ENCODE data around the gene CHID1. TPM values are rescaled to one million over a fixed set of nuclear protein-coding genes. Genes with fewer than 3 reads are reported as not detected.

CHID1 gene
- total RNA-seq, 1 donor from 2014 or later, result 46.8 TPM

- DNase-seq (ENCODE audit: low read depth, low spot score), result no peak
Measured at GRCh38 chr11:910044-910588, 494 bp downstream of the CHID1 start.

- no peak for DNase-seq (ENCODE audit: low read depth, low spot score)
Measured at GRCh38 chr11:909406-909805, 1.2 kb downstream of the CHID1 start.

- no peak for DNase-seq (ENCODE audit: low read depth, low spot score)
Measured at GRCh38 chr11:908273-908672, 2.3 kb downstream of the CHID1 start.

DNA sequence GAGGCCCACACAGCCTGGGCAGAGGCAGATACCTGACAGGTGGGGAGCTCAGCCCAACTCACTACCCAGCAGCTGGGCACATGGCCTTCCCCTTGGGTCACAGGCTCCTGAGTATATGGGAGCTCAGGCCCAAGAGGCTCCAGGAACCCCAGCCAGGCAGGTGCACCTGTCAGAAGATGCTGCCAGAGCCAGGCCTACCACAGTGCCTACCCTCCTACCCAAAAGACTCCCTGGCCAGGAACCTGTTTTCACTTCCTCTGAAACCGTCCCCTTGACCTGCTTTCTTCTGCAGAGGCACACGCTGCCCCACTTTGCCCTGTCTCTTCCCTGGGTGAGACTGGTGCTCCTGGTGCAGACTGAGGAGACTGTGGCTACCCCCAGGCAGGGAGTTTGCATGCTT is 2.9 kb downstream of the CHID1 start:
- DNase-seq (ENCODE audit: low read depth, low spot score), result no peak

DNA sequence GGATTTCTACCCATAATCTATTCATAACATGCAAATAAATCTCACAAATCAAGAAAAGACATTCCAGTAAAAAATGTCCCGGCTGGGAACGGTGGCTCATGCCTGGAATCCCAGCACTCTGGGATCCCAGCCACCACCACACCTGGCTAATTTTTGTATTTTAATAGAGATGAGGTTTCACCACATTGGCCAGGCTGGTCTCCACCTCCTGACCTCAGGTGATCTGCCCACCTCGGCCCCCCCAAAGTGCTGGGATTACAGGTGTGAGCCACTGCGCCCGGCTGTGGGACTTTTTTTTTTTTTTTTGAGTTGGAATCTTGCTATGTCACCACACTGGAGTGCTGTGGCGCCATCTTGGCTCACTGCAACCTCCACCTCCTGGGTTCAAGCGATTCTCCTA is 4.7 kb downstream of the CHID1 start:
- no peak for DNase-seq (ENCODE audit: low read depth, low spot score)

- DNase-seq (ENCODE audit: low read depth, low spot score), result no peak
Measured at GRCh38 chr11:904380-904779, 6.2 kb downstream of the CHID1 start.

- DNase-seq (ENCODE audit: low read depth, low spot score), result no peak
Measured at GRCh38 chr11:901452-902061, 9.1 kb downstream of the CHID1 start.

DNA sequence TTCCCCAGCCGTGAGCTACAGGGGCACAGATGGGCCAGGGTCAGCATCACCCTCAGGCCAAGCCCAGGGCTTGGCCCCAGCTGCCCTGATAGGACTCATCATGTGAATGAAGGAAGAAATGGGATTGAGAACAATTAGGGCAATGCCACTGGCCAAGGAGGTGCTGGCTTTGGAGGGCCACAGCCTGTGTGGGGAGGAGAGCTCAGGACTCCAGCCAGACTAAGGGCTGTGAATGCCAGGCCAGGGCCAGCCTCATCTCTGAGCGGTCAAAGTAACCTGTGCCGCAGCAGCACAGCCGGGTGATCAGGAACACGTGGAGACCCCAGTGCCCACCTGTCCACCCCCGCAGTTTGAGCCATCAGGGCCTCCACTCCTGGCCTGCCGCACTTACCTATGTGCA is 10.1 kb downstream of the CHID1 start:
- DNase-seq (ENCODE audit: low read depth, low spot score), result no peak

DNA sequence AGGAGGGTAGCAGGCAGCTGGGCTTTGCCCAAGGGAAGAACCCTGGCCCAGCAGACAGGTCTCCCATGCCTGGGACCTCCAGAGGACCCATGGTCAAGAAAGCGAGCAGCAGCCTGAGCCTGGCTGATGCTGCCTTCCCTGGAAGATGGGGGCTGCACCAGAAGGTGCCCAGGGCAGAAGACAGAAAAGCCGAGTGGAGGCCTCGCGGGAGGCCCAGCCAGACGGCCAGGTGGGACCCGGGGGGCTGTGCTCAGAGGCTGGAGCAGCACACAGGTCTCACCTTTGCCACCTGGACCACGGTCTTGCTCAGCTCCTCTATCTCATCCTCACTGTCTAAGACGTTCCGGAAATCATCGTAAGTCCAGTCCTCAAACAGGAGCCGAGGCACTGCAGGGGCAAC is 10.9 kb downstream of the CHID1 start:
- no peak for DNase-seq (ENCODE audit: low read depth, low spot score)

- no peak for DNase-seq (ENCODE audit: low read depth, low spot score)
Measured at GRCh38 chr11:898540-899190, 11.9 kb downstream of the CHID1 start.

DNA sequence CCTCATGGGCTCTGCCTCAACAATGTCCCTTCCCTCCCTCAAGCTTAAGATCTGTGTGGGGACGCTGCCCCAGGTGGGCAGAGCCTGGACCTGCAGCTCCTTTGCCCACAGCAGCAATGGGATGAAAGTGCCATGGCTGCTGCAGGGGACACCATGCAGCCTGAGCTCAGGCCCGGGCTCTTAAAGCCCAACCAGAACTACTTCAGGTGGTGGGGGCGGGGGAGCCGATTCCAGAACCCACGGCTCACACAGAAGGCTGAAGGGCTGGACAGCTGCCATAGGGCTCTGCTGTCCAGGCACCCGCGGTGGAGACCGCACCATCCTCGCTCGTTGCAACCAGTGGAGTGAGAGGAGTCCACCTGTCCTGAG is 12.5 kb downstream of the CHID1 start:
- no peak for DNase-seq (ENCODE audit: low read depth, low spot score)

- no peak for DNase-seq (ENCODE audit: low read depth, low spot score)
Measured at GRCh38 chr11:897253-898142, 13.1 kb downstream of the CHID1 start.

DNA sequence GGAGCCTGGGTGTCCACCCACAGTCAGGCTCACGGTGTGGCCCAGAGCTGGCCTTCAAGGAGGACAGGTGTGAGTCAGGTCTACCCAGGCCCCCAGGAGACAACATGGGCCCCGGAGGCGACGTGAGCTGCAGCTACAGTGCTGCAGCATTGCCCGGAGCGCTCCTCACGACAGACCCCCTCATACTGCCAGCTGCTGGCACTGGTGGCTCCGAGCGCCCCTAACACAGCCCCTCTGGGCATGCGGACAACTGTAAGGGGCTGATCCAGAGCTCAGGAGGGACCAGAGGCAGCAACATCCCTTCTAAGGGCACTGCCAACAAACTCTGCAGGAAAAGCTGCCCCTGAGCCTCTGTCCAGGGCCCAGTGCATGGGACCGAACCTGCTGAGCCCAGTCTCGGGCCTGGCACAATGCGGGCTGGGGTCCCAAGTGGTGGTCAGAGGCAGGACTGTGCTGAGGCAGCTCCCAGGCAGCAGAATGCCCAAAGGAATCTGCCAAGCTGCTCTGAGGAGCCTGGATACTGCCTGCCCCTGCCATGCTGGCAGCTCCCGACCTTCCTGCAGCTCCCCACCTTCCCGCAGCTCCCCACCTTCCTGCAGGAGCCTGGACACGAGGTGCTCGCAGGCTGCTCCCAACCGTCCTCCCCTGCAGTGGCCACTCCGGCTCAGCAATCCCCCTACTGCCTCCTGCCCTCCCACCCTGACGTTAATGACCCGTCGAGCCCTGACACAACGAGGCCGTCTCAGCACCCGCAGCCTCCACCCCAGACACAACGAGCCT is 15.1 kb downstream of the CHID1 start:
- DNase-seq (ENCODE audit: low read depth, low spot score), result no peak

- no peak for DNase-seq (ENCODE audit: low read depth, low spot score)
Measured at GRCh38 chr11:894575-895201, 15.9 kb downstream of the CHID1 start.

GRCh38 chr11:893008-893654 is 17.5 kb downstream of the CHID1 start:
- no peak for DNase-seq (ENCODE audit: low read depth, low spot score)

GRCh38 chr11:890794-891540 is 19.6 kb downstream of the CHID1 start:
- DNase-seq (ENCODE audit: low read depth, low spot score), result no peak

DNA sequence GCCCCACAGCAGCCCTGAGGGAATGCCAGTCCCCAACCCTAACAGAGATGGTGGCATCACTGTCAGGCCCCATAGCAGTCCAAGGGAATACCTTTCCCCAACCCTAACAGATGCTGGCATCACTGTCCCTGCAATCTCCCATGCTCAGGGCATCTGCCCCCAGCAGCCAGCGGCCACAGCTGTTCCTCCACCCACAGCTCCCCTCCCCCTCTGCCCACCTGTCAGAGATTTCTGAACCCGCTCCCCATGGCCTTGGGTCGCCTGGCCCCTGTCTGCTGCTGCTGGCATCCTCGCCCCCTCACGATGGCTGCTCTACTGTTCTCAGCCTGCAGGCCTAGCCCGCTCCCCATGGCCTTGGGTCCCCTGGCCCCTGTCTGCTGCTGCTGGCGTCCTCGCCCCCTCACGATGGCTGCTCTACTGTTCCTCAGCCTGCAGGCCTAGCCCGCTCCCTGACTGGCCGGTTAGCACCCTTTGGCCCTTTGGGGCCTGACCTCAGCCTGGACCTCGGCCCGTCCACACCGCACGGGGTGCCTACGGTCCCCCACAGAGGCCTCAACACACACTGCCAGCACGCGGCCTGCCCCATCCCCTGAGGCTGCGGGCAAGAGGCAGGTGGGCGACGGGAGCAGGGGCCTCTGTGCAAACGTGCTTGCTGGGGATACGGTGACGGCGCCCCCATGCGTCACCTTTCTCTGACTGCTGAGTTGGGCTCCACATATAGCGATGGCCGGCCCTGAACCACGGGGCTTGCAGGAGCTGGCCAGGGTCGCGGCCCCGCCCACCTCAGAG is 20.7 kb downstream of the CHID1 start:
- no peak for DNase-seq (ENCODE audit: low read depth, low spot score)

- no peak for DNase-seq (ENCODE audit: low read depth, low spot score)
Measured at GRCh38 chr11:889257-889656, 21.4 kb downstream of the CHID1 start.

Measured in pulmonary artery endothelial cell (primary cell).